CD4-positive, alpha-beta T cell treated with Interleukin-6 for 4 hours (primary cell): ENCODE results near the gene NR2F6.

ENCODE experiments used
- DNase-seq: peaks from one replicate; pipeline ENCODE4 v3.0.0-alpha.2; 2020; ENCODE audit warnings: mixed read lengths

NR2F6 gene

DNA sequence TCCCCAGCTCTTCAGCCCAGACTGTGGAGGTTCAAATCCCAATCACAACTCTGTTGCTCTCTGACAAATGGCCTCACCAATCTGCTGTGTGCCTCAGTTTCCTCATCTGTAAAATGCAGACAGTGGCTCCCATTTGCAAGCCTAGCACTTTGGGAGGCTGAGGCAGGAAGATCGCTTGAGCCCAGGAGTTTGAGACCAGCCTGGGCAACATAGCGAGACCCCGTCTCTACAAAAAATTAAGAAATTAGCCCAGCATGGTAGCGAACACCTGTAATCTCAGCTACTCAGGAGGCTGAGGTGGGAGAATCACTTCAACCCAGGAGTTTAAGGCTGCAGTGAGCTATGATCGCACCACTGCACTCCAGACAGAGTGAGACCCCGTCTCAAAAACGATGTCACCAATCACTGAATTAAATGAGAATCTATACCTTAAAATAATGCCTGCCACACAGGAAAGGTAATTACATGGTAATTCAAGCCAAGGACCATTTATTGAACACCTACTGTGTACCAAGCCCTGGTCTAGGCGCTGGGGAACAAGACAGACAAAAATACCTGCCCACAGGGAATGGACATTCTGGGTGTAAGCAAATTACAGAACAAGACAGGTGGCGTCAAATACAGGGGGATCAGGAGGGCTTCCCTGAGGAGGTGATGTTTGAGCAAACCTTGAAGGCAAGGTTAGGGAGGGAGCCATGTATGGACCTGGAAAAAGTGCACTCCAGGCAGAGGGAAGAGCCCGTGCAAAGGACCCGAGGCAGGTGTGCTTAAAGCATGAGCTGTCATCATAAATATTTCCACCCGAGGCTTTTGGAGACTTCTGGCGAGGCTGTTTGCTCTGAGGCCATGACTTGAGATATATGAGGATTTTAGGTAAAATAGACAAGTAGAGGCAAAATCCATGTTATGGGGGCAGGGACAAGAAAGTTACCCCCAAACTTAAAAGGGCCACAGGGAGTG lies 7.7 kb downstream of the NR2F6 start:
- DNase-seq: no peak

DNA sequence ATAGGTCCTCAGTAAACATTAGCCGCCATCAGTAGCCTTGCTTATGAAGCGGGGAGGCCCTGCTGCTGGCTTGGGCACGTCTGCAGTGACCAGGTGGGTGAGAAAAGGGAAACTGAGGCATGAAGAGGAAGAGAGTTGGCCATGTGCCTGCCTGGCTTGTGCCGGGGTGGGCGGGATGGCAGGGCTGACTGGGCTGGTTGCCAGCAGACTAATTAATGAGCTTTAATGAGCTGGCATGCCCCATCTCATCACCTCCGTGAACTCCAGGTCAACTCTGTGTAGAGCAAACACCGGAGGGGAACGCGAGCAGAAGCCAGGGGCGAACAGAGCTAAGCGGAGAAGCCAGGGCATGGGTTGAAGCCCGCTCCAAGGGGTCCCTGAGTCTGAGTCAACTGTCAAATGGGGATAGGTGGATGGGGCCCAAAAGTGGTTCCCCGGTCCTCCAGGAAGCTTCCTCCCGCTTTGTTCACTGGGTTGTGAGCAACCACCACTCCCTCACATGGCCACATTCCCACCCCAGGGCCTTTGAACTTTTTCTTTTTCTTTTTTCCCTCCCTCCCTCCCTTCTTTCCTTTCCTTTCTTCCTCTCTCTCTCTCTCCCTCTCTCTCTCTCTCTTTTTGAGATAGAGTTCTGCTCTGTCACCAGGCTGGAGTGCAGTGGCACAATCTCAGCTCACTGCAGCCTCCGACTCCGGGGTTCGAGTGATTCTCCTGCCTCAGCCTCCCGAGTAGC lies 8.7 kb downstream of the NR2F6 start:
- DNase-seq: no peak

DNA sequence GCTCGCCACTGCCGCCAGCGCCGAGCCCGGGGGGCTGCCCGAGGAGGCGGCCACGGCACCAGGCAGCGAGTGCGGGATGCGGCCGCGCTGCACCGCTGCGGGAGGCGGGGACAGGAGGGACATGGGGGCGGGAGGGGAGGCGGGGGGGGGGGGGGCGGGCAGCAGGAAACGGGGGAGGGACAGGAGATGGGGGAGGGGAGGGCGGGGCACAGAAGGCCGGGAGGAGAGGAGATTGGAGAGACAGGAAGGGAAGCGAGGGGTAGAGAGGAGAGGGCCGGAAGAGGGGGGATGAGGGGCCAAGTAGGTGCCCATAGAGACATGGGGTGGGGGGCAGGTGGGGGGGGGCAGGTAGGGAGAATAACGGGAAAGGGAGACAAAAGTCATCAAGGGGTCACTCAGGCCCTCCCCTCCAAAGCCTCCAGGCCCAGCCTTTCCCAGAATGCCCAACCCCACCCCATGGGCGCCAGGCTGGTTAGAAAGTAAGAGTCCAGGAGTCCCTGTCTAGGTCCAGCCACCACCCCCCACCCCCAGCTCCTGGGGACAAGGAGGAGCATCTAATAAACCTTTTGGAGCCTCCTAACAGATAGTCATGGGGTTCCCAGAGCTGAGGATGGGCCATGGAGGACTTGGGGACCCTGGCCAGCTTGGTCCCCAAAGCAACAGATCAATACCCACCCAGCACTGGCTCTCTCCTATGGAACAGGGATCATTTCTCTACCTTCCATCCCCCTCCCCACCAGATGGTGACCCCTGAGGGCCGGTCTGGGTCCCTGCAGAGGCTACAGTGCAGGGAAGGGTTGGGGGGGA lies 9.5 kb downstream of the NR2F6 start:
- DNase-seq: peak; percentile 60

DNA sequence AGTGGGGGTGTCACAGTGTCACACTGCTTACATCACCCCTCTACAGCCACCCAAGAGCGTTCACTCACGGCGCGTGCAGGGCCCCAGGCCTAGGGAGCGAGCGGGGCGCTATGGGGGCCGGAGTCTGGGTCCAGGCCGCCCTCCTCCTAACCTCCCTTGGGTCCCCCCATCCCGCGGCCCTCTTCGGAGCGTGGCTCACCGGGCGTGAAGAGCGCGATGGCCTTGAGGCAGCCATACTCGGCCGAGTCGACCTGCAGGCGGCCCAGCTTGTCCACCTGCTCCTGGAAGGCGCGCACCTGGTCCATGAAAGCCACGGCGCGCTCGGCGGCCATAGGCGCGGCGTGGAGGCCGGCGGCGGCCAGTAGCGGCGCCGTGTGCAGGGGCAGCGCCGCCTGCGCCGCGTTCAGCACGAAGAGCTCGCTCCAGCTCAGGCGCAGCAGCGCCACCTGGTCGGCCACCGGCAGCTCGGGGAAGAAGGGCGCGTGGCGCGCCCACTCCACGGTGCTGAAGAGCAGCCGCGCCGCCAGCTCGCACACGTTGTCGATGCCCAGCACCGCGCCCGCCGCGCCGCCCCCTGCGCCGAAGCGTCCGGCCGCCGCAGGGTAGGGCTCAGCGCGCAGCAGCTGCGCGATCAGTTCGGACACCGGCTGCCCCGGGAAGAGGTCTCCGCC lies 10.3 kb downstream of the NR2F6 start:
- peak; percentile 85 for DNase-seq

DNA sequence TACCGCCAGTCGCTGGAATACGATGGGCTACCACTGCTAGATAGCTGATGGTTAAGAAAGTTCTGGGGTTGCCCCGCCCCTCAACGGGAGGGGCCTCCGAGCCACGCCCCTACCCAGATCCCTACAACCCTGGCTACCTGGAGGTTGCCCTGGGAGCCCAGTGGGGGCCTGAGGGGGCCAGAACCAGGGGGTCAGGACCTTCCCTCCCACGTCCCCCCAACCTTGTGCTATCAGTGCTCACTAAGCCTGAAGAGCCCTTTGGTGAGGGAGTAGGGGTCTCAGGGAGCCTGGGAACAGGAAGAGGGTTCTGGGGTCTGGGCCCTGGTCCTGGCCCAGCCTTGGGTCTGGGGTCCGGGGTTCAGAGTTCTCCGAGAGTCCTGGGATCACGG lies 10.8 kb downstream of the NR2F6 start:
- peak; percentile 79 for DNase-seq

DNA sequence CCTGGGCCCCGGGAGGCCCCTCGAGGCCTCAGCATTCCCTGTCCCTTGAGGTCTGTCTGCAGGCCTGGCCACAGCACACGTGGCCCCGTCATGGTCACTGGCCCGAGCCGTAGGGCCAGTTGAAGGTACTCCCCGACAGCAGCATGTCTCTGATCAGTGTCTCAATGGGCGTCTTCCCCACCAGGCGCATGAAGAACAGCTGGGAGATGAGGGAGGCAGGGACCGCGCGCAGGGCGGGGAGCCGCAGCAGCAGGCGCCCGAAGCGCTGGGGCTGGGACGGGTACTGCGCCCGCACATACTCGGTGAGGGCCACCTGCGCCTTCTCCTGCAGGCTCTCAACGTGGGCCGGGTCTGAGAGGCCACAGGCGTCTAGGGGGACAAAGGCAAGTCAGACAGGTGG lies 13.5 kb downstream of the NR2F6 start:
- DNase-seq: no peak

DNA sequence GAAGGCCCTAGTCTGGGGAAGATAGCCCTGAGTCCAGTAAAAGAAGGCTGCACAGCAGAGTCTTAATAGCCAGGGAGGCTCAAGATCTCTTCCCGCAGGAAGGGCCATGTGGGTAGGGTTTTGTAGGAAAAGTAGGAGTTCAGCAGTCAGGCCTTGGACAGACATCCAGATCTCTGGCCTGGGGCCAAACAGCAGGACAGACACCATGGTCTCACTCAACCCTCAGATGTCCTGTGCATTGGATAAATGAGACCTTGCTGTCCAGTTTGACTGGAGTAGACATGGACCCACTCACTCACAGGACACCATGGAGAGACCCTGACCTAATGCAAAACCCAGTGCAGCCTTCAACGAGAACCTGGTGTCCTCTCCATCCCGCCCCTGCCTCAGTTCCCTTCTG lies 15.8 kb downstream of the NR2F6 start:
- no peak for DNase-seq

DNA sequence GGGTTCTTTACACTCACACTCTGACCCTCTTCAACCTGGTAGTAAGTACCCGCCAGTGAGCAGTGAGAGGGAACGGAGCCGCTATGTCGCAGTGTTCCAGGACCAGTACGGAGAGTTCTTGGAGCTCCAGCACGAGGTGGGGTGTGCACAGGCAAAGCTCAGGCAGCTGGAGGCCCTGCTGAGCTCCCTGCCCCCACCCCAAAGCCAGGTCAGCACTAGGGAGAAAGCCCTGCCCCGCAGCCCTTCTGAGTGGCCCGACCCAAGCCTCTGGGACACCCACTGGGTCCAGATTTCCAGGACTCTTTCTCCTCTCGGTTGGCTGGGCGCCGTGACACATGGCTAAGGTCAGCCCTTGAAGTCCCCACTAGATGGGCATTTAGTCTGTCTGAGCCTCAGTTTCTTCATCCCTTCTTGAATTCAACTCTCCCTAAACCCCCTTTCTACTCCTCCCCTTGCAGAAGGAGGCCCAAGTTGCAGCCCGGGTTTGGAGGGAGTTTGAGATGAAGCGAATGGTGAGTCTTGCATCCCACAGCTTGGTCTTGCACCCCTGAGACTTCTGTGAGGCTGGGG lies 17.8 kb downstream of the NR2F6 start:
- DNase-seq: no peak

DNA sequence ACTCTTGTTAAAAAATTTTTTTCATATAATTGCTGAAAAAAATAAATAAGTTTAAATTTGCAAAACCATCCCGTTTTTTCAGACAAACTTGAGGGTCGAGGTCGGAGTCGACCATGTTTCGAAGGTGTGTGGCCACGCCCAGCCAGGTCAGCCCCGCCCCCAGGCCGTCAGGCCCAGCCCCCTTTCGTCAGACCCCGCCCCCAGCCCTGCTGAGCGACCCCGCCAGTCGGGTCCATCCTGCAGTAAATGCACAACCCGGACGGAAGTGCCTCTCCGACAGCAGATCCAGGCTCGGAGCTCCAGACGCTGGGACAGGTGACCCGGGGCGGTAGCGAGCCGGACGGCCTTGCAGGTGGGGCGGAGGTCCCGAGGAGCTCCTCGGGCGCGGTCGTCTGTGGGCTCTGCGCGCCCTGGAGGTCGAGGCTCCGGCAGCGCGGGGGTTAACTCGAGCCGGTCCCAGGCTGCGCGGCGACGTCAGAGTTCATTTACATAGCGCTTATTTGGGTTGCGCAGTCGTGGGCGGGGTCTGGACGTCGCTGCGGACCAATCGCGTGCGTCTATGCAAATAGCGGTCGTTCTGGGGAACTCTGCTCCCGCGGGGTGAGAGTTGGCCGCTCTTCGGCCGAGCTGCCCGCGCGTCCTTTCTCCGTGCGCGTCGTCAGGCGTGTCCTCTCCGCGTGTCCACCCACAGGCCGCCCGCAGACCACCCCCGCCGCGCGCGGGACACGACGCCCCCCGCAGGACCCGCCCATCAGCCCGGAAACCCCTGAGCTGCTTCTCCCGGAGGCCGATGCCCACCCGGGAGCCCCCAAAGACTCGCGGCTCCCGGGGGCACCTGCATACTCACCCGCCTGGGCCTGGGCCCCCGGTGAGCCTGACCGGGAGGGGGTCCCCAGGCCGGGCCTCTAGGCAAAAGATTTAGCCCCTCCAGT lies 19.5 kb downstream of the NR2F6 start, which contains the start of gene OCEL1:
OCEL1 (plus strand) TSS at position 225 of the 932 bp plus-strand sequence; CDS start at position 247, 22 bp downstream.
- DNase-seq: peak; percentile 98

DNA sequence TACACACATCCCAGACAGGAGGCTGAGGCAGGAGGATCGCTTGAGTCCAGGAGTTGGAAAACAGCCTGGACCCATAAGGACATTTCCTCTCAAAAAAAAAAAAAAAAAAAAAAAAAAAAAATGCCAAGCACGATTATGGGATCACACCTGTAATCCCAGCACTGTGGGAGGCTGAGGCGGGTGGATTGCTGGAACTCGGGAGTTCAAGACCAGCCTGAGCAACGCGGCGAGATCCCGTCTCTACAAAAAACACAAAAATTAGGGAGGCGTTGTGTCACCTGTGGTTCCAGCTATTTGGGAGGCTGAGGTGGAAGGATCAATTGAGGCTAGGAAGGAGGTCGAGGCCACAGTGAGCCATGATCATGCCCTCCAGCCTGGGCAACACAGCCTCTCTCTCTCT lies 20.7 kb downstream of the NR2F6 start:
- DNase-seq: no peak

DNA sequence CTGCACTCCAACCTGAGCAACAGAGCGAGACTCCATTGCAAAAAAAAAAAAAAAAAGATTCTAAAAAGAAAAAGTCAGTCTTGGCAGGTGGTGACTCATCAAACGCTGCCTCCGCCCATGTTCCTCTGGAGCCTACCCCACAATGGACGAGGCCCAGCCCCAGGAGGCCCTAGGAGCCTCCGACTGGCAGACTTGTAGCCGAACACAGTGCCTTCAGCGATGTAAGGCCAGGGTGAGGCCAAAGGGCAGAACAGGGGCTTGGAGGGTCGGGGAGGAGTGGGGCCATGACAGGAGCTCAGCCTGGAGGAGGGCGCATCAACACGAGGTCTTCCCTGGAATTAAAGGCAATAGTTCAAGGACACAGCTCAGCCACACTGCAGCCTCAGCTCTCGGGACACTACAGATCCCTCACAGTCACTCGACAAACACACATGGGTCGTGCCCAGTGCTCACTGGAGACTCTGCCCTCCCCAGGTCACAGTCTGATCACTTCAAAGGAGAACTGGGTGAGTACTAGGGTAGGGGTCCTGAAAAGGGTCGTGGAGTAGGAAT lies 25.4 kb downstream of the NR2F6 start:
- DNase-seq: peak; percentile 54

DNA sequence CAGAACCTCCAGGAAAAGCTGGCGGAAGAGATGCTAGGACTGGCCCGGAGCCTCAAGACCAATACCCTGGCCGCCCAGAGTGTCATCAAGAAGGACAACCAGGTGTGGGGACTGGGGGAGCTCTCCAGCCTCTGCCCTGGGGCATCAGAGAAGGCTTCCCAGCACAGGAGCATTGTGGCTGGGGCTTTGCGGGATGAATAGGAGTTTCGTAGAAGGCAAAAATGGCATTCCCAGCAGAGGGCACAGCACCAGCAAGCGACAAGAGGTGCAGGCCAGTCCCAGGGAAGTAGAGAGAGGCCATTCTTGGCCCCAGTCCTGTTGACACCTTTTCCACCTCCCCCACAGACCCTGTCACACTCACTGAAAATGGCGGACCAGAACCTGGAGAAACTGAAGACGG lies 26.4 kb downstream of the NR2F6 start:
- no peak for DNase-seq

DNA sequence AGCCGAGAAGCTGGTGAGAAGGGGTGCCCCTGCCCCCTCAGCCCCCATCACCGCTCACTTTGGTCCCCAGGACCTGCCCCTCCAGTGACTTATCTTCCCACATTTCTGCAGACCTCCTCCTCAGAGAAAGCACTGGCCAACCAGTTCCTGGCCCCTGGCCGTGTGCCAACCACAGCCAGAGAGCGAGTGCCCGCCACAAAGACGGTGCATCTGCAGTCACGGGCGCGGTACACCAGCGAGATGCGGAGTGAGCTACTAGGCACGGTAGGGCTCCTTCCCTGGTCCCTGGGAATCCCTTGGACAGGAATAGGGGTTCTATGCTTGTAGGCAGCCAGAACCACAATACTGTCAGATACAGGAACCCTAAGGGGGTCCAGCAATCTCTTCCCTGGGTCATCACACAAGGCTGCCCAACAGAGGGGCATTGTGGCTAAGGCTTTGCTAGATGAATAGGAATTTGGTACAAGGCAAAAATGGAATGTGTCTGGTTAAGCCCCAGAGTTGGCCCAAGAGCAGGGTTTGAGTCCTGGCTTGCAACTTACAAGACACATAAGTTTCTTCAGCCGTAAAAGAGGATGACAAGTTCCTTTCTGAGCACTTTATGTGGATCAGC lies 29.6 kb downstream of the NR2F6 start:
- no peak for DNase-seq

DNA sequence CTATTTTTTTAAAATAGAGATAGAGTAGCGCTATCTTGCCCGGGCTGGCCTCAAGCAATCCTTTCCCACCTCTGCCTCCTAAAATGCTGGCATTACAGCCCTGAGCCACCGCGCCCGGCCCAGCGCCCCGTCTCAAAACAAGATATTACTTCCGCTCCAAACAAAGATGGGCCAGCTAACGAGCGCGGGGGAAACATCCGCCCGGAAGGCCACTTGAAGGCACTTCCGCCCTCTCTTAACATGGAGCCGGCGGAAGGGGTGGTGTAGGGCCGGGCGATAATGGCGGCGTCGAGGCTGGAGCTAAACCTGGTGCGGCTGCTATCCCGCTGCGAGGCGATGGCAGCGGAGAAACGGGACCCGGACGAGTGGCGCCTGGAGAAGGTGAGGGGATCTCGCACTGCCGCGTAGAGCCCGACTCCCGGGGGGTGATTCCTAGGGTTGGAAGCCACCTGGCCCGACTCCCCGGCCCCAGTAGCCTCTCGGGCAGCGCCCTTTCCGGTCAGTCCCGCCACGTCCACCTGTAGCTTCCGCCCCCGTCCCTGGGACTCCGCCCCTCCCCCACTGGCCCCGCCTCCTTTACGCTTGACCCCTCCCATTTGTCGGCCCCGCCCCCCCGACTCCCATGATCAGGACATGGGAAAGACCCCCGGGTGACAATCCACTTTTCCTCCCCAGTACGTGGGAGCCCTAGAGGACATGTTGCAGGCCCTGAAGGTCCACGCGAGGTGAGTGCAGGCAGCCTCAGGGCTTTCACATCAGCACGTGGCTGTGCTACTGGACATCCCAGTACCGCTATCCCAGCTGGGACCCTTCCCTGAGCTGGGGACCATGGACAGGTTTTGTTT lies 30.4 kb downstream of the NR2F6 start, which contains the start of gene USE1:
USE1 (plus strand) TSS at position 231 of the 845 bp plus-strand sequence; CDS start at position 280, 49 bp downstream.
- DNase-seq: peak; percentile 91

DNA sequence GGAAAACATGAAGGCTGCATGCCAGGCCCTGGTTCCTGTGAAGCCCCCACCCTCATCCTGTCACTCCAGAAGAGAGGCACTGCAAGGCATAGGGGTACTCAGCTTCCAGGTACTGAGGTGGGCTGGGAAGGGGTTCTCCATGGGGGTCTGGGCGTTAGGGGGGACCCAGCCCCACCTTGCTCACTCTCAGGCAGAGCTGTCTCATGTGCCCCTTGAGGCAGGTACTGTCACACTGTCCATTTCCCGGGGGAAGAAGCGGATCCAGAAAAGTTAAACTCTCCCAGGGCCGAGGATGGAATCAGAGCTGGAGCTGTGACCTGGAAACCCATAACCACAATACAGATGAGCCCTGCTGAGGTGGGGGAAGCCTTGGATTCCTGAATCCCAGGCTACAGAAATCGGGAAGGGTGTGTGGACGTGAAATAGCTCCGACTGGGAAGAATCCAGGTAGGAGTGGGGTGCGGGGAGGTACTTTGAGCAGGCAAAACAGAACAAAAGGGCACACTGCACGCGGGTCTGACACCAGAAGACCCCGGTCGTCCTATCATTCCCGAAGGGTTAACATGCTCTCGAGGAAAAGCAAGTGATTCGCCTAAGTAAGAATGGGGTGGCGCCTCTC lies 31.1 kb downstream of the NR2F6 start:
- DNase-seq: no peak

DNA sequence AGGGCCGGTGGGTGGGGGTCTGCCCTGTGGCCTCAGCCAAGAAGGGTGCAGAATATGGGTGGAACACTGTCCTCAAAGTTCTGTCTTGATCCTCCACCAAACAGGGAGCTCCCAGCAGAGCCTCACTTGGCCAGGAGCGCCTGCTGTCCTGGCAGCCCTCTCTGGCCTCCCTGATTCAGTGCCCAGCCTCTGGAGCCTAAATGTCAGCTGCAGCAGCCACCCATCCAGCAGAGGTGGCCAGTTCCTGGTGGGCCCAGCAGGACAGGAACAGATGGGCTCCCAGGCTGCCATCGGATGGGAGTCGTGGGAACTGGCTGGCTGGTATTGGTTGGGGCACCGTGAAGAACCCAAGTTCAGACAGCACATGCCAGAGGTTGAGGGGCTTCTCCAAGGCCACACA lies 32.4 kb downstream of the NR2F6 start:
- DNase-seq: no peak

DNA sequence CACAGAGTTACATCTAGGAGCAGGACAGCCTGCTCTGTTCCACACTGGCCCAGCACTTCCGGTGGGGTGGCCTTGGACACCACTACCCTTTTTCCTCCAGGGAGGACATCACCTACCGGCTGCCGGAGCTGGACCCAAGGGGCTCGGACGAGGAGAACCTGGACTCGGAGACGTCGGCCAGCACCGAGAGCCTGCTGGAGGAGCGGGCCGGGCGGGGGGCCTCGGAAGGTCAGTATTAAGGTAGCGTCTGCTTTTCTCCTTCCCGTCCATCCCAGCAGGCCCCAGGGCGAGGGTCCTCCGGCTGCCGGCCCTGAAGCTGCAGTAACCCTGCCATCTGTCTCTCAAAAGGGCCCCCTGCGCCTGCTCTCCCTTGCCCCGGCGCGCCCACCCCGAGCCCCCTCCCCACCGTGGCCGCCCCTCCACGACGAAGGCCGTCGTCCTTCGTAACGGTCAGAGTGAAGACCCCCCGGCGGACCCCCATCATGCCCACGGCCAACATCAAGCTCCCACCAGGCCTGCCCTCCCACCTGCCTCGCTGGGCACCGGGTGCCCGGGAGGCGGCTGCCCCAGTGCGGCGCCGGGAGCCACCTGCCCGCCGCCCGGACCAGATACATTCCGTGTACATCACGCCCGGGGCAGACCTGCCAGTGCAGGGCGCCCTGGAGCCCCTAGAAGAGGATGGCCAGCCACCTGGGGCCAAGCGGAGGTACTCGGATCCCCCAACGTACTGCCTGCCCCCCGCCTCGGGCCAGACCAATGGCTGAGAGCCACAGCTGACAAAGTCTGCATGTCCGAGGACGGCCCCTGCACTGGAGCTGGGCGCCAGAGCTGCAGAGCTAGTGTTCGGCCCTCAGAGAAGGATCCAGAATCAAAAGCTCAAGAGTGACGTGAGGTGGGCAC lies 33.9 kb downstream of the NR2F6 start:
- no peak for DNase-seq
